GM23338 (cell line): ENCODE measurements around the gene OBP2A. TPM values are rescaled to one million over a fixed set of nuclear protein-coding genes. Genes with fewer than 3 reads are reported as not detected.

Experiments used
- ATAC-seq: fragments of 200-7000 bp; cut with Tn5 transposase; 3 replicates; pipeline ENCODE4 v1.9.1; 2020
- DNase-seq: peaks from one replicate; pipeline ENCODE4 v3.0.0-alpha.2; 2015; ENCODE audit warnings: low spot score
- H2AFZ ChIP-seq: fragments of 200-600 bp; sonication (generic); 2 replicates; pipeline ENCODE4 v1.8.0; 2016; ENCODE audit warnings: antibody characterized with exemption, mild to moderate bottlenecking, moderate library complexity
- H3F3A ChIP-seq: fragments of 200-600 bp; sonication (generic); replicated peaks from 2 replicates; pipeline ENCODE4 v1.8.0; 2017; ENCODE audit warnings: antibody characterized with exemption, mixed run types, low read depth
- H3K27ac ChIP-seq: fragments of 200-600 bp; sonication (generic); 2 replicates; pipeline ENCODE4 v1.6.1; 2016; ENCODE audit warnings: low read depth
- H3K27me3 ChIP-seq: fragments of 200-600 bp; sonication (generic); 2 replicates; pipeline ENCODE4 v1.8.0; 2016; ENCODE audit warnings: mild to moderate bottlenecking, mixed run types, moderate library complexity; ENCODE audit not compliant: insufficient read depth
- H3K36me3 ChIP-seq: fragments of 200-600 bp; sonication (generic); 2 replicates; pipeline ENCODE4 v1.8.0; 2016; ENCODE audit warnings: mild to moderate bottlenecking; ENCODE audit not compliant: insufficient read depth
- H3K4me1 ChIP-seq: fragments of 200-600 bp; sonication (generic); 2 replicates; pipeline ENCODE4 v1.8.0; 2016; ENCODE audit warnings: mild to moderate bottlenecking, moderate library complexity; ENCODE audit not compliant: insufficient read depth
- H3K4me2 ChIP-seq: fragments of 200-600 bp; sonication (generic); 2 replicates; pipeline ENCODE4 v1.7.1; 2017; ENCODE audit warnings: mixed run types
- H3K4me3 ChIP-seq: fragments of 200-600 bp; sonication (generic); 2 replicates; pipeline ENCODE4 v1.6.1; 2016; ENCODE audit warnings: mixed run types
- H3K79me2 ChIP-seq: fragments of 200-600 bp; sonication (generic); replicated peaks from 2 replicates; pipeline ENCODE4 v1.8.0; 2017; ENCODE audit warnings: mild to moderate bottlenecking; ENCODE audit not compliant: insufficient read depth
- H3K9me2 ChIP-seq: fragments of 200-600 bp; sonication (generic); 2 replicates; pipeline ENCODE4 v1.8.0; 2017; ENCODE audit not compliant: insufficient read depth
- H4K20me1 ChIP-seq: fragments of 200-600 bp; sonication (generic); replicated peaks from 2 replicates; pipeline ENCODE4 v1.8.0; 2017; ENCODE audit warnings: mild to moderate bottlenecking; ENCODE audit not compliant: insufficient read depth
- H3K27ac Mint-ChIP-seq: 2 replicates; pipeline ENCODE4 v1.8.0; 2020; ENCODE audit warnings: inconsistent platforms, mild to moderate bottlenecking, moderate library complexity, mixed read lengths
- H3K27me3 Mint-ChIP-seq: 3 replicates; pipeline ENCODE4 v1.8.0; 2022; ENCODE audit warnings: low read depth, mild to moderate bottlenecking, moderate library complexity, mixed read lengths, inconsistent platforms; ENCODE audit not compliant: insufficient read depth, poor library complexity
- H3K36me3 Mint-ChIP-seq: 3 replicates; pipeline ENCODE4 v1.8.0; 2021; ENCODE audit warnings: low read depth, mild to moderate bottlenecking, inconsistent platforms, moderate library complexity, mixed read lengths
- H3K4me1 Mint-ChIP-seq: 3 replicates; pipeline ENCODE4 v1.8.0; 2020; ENCODE audit warnings: mild to moderate bottlenecking, inconsistent platforms, mixed read lengths
- H3K4me3 Mint-ChIP-seq: 3 replicates; pipeline ENCODE4 v1.8.0; 2021; ENCODE audit warnings: moderate library complexity, mild to moderate bottlenecking, inconsistent platforms, mixed read lengths
- H3K9me3 Mint-ChIP-seq: 3 replicates; pipeline ENCODE4 v1.8.0; 2020; ENCODE audit warnings: moderate library complexity, mild to moderate bottlenecking, inconsistent platforms, mixed read lengths
- EZH2 ChIP-seq: fragments of 200-600 bp; sonication (generic); IDR thresholded peaks from one replicate; pipeline ENCODE4 v1.8.0; 2017; ENCODE audit warnings: antibody characterized with exemption, mild to moderate bottlenecking, low read depth; ENCODE audit not compliant: unreplicated experiment
- JUNB ChIP-seq: IDR thresholded peaks from one replicate; pipeline ENCODE4 v1.6.1; 2016; ENCODE audit warnings: antibody characterized with exemption; ENCODE audit not compliant: unreplicated experiment
- STAT1 ChIP-seq: IDR thresholded peaks from one replicate; pipeline ENCODE4 v1.6.1; 2016; ENCODE audit warnings: antibody characterized with exemption; ENCODE audit not compliant: unreplicated experiment
- ZNF331 ChIP-seq: fragments of 250-450 bp; sonication (Bioruptor Pico); IDR thresholded peaks from 2 replicates; pipeline ENCODE4 v1.5.0; 2020; ENCODE audit warnings: low read depth, mild to moderate bottlenecking, moderate library complexity
- ZNF462 ChIP-seq: fragments of 250-450 bp; sonication (Bioruptor Pico); IDR thresholded peaks from 2 replicates; pipeline ENCODE4 v1.5.0; 2020; ENCODE audit warnings: mild to moderate bottlenecking, moderate library complexity
- polyA plus RNA-seq: library from polyadenylated mRNA; unstranded; fragments of >200 nt; fragmentation: Nextera tagmentation; extraction: Ambion mirVana; gene quantifications from 2 replicates; pipeline ENCODE4 v1.2.1, GENCODE V29; 2016
- total RNA-seq: library from RNA; depleted of rRNA; stranded (reverse); fragments of >200 nt; shearing (Covaris generic); gene quantifications from 2 replicates; pipeline ENCODE4 v1.2.3, GENCODE V29; 2014

The OBP2A gene
- total and polyA plus RNA-seq, 2 experiments from 2014 or later = not detected

- no peak for TF ChIP-seq ZNF462 (CRISPR knock-in tag)
- TF ChIP-seq JUNB = no peak
- no peak for TF ChIP-seq STAT1
- TF ChIP-seq ZNF331 (CRISPR knock-in tag) = no peak
Measured at GRCh38 chr9:135589596-135590485, 43.9 kb downstream of the OBP2A start (continued).

GRCh38 chr9:135590486-135591079, 44.7 kb downstream of the OBP2A start:
- H3F3A ChIP-seq = no peaks in the 10 kb centered on the region
- H3K79me2 ChIP-seq = no peaks in the 10 kb centered on the region
- H4K20me1 ChIP-seq = no peaks in the 10 kb centered on the region
- Mint-ChIP-seq H3K36me3 (no peaks in the 10 kb centered on the region), H3K27ac (no peak overlapping the region), H3K4me1 (no peaks in the 10 kb centered on the region), H3K9me3 (peaks cover 4% of the 10 kb centered on the region; the same call in 2 of the 3 replicates), H3K4me3 (no peak overlapping the region), H3K27me3 (peaks cover 4% of the 10 kb centered on the region)
- no peak overlapping the region for H3K4me3 ChIP-seq
- ATAC-seq = no peak
- DNase-seq = no peak
- no peaks in the 10 kb centered on the region for H3K27me3 ChIP-seq
- no peaks in the 10 kb centered on the region for H3K4me1 ChIP-seq
- no peak overlapping the region for H2AFZ ChIP-seq
- no peak overlapping the region for H3K27ac ChIP-seq
- H3K4me2 ChIP-seq = no peak overlapping the region
- no peaks in the 10 kb centered on the region for H3K9me2 ChIP-seq
- no peaks in the 10 kb centered on the region for H3K36me3 ChIP-seq
- no peak for TF ChIP-seq JUNB
- no peak for TF ChIP-seq STAT1
- TF ChIP-seq ZNF462 (CRISPR knock-in tag) = no peak
- TF ChIP-seq ZNF331 (CRISPR knock-in tag) = no peak
- TF ChIP-seq EZH2 = no peak
